H1 (cell line): Measurements from ENCODE around the gene SMARCA2.

Source experiments
- POLR2A ChIP-seq, 2 experiments: IDR thresholded peaks; 1 replicate in 1 of 2; 2 replicates in 1 of 2; pipeline ENCODE4 v1.6.1; 2011; ENCODE audit warnings: low read depth in 2 of 2, low read length in 2 of 2, mild to moderate bottlenecking in 2 of 2; ENCODE audit errors: control extremely low read depth in 1 of 2
- POLR2AphosphoS5 ChIP-seq: IDR thresholded peaks from 2 replicates; pipeline ENCODE4 v1.6.1; 2011; ENCODE audit warnings: low read depth, low read length

DNA sequence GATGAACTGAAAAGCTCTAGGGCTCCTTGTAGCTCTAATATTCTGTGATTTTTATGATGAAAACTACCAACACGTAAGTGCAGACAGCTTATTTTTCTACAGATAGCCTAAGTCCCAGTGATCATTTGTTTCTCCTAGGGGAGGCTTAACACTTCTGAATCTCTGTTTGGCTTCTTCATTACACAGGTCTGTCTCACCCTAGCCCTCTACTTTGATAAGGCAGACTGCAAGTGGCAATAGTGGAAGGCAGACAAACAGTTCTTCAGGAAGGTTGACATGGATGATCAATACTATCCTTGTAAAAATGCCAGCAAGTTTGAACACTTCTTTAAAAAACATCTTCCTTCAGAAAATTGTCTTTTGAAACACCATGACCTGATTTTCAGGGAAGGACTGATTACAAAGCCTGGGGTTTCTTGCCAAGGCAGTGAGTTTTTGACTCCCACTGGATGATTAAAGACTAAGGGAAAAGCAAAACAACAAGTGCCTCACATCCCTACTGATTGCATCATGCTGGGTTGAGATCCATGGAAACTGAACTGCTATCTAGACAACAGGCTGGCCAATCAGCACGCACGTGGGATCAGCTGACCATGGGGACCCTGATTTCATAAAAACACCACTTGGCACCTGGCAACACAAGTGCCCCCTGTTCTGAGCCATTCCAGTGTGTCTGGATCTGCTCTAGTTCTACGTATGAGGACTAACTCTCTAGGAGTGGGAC, 212.2 kb downstream of the SMARCA2 start:
- TF ChIP-seq POLR2AphosphoS5 = no peak
- no peak for TF ChIP-seq POLR2A (IDR thresholded peaks at IDR 0.05; ENCODE audit: control extremely low read depth in 1 of 2, low read depth in 2 of 2, low read length in 2 of 2)
